D721Med (cell line): ENCODE data around the gene KRT12.

ENCODE experiments used
- DNase-seq: peaks from one replicate; pipeline ENCODE4 v3.0.0; 2011; ENCODE audit warnings: low spot score; ENCODE audit not compliant: insufficient read length
- FAIRE-seq: peaks from 2 replicates; lab custom pipeline; 2011; peaks lifted over from hg19 to GRCh38; lab: Jason Lieb, UNC
- TF ChIP-seq, protein P1 (sequence below): IDR thresholded peaks from 2 replicates; pipeline ENCODE4 v1.5.1; 2012; ENCODE audit warnings: mild to moderate bottlenecking, control low read depth; ENCODE audit not compliant: insufficient read depth; ENCODE audit errors: missing control alignments

The KRT12 gene

DNA sequence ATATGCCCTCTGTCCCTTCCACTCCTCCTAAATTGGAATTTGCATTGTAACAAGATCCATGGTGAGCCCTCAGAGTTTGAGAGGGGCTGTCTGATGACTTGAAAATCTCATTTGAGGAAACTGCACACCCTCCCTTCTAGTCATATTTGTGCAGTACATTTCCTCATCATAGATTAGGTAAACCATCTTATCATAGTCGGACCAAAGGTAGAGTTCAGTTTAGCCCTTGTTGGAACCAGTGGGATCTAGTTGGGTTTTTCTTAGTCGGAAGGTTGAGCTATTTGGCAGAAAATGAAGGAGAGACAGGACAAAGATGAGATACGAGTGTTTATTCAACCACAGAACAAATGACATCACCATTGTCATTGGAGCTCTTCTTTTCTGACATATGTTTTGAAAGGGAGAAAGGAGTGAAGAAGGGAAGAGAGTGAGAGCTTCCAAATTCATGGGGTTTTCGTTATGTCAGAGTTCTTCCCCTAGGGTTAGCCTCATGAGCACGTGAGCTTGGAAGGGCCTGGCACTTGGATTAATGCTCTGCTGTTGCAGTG, 33.9 kb upstream of the KRT12 start:
- no peak for FAIRE-seq
- no peak for DNase-seq
- TF ChIP-seq, protein P1, sequence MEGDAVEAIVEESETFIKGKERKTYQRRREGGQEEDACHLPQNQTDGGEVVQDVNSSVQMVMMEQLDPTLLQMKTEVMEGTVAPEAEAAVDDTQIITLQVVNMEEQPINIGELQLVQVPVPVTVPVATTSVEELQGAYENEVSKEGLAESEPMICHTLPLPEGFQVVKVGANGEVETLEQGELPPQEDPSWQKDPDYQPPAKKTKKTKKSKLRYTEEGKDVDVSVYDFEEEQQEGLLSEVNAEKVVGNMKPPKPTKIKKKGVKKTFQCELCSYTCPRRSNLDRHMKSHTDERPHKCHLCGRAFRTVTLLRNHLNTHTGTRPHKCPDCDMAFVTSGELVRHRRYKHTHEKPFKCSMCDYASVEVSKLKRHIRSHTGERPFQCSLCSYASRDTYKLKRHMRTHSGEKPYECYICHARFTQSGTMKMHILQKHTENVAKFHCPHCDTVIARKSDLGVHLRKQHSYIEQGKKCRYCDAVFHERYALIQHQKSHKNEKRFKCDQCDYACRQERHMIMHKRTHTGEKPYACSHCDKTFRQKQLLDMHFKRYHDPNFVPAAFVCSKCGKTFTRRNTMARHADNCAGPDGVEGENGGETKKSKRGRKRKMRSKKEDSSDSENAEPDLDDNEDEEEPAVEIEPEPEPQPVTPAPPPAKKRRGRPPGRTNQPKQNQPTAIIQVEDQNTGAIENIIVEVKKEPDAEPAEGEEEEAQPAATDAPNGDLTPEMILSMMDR = no peak

DNA sequence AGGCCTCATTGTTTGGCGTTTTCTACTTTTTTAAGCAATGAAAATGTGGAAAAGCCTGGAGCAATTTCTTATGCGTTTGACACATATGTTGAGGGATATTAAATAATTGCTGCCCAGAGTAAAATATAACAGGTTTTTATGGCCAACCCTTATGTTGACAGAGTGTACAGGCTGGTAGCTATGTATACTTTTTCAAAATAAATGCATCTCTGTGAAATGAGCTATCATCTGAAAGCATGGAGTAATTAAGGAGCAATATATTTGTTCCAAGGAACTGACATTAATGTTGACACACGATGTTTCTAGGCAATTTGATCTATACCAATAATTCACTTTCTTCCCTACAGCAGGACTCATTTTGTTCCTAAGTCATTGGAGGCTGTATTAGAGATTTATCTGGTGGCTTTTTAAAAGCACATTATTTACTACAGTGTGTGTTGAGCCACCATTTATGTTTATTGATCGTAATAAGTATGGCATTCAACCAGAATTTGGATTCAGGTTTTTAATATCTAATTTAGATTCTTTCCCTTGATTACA, 30.0 kb upstream of the KRT12 start:
- FAIRE-seq (no peak), DNase-seq (no peak)
- TF ChIP-seq, protein P1 = no peak

DNA sequence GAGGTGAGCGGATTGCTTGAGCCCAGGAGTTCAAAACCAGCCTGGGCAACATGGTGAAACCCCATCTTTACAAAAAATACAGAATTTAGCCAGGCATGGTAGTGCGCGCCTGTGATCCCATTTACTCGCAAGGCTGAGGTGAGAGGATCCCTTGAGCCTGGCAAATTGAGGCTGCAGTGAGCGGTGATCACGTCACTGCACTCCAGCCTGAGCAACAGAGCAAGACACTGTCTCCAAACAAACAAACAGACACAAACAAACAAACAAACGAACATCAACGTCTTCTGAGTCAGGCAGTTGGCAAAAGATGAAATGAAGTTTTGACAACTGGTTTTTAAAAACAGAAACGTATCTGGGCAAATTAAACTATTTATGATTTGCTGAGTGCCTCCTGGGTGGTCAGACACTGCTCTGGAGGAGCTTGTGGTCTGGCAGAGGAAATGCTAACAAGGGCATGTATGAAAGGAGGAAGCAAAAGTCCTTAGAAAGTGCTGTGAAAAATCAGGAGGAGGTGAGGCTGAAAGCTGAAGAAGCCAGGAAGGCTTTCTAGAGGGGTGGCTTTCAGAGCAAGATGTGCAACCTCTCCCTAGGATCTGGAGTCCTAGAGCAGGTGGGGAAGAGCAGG, 28.2 kb upstream of the KRT12 start:
- DNase-seq (no peak), FAIRE-seq (no peak)
- TF ChIP-seq, protein P1 = no peak

DNA sequence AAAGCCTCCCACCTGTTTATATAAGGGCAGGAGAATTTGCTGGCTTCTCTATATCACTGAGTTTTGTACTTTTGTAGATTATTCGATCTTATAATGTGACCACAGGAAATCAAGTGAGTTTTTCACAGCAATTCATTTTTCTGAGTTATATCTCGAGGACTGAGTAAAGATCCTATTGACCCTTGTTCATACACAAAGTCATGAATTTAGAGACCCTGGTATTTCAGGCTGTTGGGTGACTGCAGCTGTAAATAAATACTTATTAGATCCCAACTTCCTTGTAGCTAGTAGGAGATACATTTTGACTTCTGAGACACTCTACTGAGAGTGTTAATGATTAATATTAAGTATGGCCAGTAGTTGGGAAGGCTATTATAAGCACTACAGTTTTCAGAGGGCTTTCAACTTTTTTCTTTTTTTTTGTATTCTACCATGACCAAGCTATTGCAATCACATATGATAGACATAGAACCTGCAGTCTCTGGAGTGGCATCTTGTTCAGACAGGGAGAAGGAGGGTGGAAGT, 21.2 kb upstream of the KRT12 start:
- TF ChIP-seq, protein P1 = no peak
- DNase-seq (no peak), FAIRE-seq (no peak)

DNA sequence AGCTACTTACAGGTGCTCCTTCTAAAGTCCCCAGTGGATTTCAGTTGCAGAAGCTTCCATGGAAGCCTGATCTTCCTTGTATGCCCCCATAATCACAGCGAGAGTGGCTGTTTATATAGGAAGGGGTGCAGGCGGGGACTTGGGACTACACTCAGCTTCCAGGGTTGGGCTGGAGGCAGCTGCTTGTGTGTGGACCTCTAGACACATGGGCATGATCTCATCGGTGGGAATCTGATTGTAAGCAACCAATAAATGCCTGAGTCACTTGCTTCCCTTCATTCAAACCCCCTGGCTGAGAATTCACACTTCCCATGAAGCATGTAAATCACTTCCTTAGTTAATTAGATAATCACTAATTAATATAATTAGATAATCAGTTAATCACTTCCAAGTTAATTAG, 19.1 kb upstream of the KRT12 start:
- DNase-seq = no peak
- TF ChIP-seq, protein P1 = no peak
- no peak for FAIRE-seq

DNA sequence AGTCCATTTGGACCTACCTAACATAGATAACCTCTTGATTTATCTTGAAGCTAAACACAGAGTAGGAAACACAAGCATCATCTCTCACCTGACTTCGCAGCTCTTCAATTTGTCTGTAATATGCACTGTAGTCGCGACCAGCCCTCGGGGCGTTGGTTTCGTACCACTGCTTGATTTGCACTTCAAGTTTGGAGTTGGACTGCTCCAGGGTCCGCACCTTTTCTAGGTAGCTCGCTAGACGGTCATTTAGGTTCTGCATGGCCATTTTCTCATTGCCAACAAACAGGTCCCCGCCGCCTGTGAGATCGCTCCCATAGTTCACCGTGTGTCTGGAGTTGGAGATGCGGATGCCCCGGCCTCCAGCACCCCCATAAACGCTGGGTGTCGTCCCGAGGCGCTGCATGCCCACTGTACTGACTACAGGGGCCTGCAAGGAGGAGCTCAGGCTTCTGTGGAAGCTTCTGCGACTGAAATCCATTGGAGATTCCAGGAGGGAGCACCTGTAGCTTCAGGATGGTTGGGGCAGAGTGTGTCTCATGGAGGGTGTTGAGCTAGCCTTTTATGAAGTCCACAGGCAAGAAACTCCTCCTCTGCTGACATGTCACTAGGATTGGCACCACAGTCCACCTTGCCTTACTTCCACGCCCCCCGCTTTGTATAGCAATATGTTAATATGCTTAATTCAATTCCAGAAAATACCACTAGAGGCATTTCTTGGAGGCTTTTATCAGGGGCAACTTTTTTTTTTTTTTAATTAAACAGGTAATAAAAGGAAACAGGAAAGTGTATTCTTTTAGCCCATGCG, 17.9 kb upstream of the KRT12 start, which contains the start of gene KRT20:
Gene KRT20 (minus strand): TSS at position 535 of the 805 bp plus-strand sequence. CDS start 57 bp downstream, at position 478.
- no peak for DNase-seq
- TF ChIP-seq, protein P1 = no peak
- FAIRE-seq = no peak
